Measurements from ENCODE around the gene CLEC1A. TPM values are rescaled to one million over a fixed set of nuclear protein-coding genes. Genes with fewer than 3 reads are reported as not detected.

CLEC1A gene
- total RNA-seq, result 1 to 10 TPM; 3.7 to 5.1 TPM

DNA sequence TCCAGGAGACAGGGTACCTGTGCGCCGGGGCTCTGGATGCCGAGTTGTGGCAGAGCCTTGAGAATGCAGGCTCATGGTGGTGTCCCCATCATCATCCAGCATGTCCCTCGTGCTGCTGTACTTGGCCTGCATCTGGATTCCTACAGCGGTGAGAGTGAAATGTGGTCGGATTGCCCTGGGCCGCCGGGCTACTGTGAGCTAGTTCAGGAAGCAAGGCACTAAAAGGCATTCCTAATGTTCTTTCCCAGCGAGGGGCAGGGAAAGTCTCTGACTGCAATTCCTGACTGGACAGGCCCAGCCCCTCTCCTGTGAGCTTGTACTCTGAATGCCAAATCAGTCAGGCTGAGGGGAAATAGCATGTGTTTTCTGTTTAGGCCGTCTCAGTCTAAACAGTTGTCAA, at the start of gene CLEC1A:
Gene CLEC1A, minus strand, starts transcription at position 195 of the 400 bp plus-strand sequence. Its CDS starts 63 bp downstream, at position 132.
- Histone ChIP-seq H3K4me1 (ENCODE audit: control insufficient read depth in 1 of 2, low read depth in 2 of 2) (peaks cover 5 to 11% of the 10 kb centered on the region in 2 donors), H3K9me3 (no peaks in the 10 kb centered on the region), H3K27ac (no peak within 1 kb of the TSS), H3K36me3 (no peaks in the 10 kb centered on the region), H3K4me3 (no peak within 1 kb of the TSS), H3K27me3 (replicated peaks; ENCODE audit: insufficient read depth) (no peaks in the 10 kb centered on the region)
- DNase-seq (ENCODE audit: low spot score), result no peak
- no peak for ATAC-seq (ENCODE audit: insufficient number of reproducible peaks, low FRiP score, low read depth)
- no peak for TF ChIP-seq CTCF (IDR thresholded peaks at IDR 0.05)

DNA sequence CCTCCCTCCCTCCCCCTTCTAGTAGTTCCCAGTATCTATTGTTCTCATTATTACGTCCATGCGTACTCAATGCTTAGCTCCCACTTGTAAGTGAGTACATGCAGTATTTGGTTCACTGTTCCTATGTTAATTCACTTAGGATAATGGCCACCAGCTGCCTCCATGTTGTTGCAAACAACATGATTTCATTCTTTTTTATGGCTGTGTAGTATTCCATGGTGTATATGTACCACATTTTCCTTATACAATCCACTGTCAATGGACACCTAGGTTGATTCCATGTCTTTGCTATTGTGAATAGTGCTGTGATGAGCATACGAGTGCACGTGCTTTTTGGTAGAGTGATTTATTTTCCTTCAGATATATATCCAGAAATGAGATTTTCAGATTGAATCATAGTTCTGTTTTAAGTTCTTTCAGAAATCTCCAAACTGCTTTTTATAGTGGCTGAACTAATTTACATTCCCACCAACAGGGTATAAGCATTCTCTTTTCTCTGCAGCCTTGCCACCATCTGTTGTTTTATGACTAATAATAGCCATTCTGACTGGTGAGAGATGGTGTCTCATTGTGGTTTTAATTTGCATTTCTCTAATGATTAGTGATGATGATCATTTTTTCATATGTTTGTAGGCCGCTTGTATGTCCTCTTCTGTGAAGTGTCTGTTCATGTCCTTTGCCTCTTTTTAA, 49.1 kb upstream of the CLEC1A start:
- Histone ChIP-seq H3K4me1 (ENCODE audit: control insufficient read depth in 1 of 2, low read depth in 2 of 2) (peaks cover 0 to 1% of the 10 kb centered on the region in 2 donors), H3K9me3 (no peaks in the 10 kb centered on the region), H3K4me3 (no peak overlapping the region), H3K36me3 (no peaks in the 10 kb centered on the region), H3K27me3 (replicated peaks; ENCODE audit: insufficient read depth) (no peaks in the 10 kb centered on the region), H3K27ac (no peak overlapping the region)
- DNase-seq (ENCODE audit: low spot score), result no peak
- no peak for TF ChIP-seq CTCF (IDR thresholded peaks at IDR 0.05)
- ATAC-seq (ENCODE audit: insufficient number of reproducible peaks, low FRiP score, low read depth), result no peak

GRCh38 chr12:10142976-10143589, 44.3 kb upstream of the CLEC1A start:
- no peak for TF ChIP-seq CTCF (IDR thresholded peaks at IDR 0.05)
- no peaks in the 10 kb centered on the region for H3K4me1 ChIP-seq (ENCODE audit: control insufficient read depth in 1 of 2, low read depth in 2 of 2)
- H3K27ac ChIP-seq, result no peak overlapping the region
- ATAC-seq (ENCODE audit: insufficient number of reproducible peaks, low FRiP score, low read depth) (no peak), DNase-seq (ENCODE audit: low spot score) (no peak)
- no peaks in the 10 kb centered on the region for H3K36me3 ChIP-seq
- H3K9me3 ChIP-seq, result no peaks in the 10 kb centered on the region
- no peaks in the 10 kb centered on the region for H3K27me3 ChIP-seq (replicated peaks; ENCODE audit: insufficient read depth)
- no peak overlapping the region for H3K4me3 ChIP-seq

GRCh38 chr12:10140001-10140400, 41.2 kb upstream of the CLEC1A start:
- Histone ChIP-seq H3K9me3 (no peaks in the 10 kb centered on the region), H3K27ac (no peak overlapping the region), H3K36me3 (no peaks in the 10 kb centered on the region), H3K4me3 (no peak overlapping the region), H3K4me1 (ENCODE audit: control insufficient read depth in 1 of 2, low read depth in 2 of 2) (no peaks in the 10 kb centered on the region), H3K27me3 (replicated peaks; ENCODE audit: insufficient read depth) (no peaks in the 10 kb centered on the region)
- no peak for DNase-seq (ENCODE audit: low spot score)
- no peak for ATAC-seq (ENCODE audit: insufficient number of reproducible peaks, low FRiP score, low read depth)
- TF ChIP-seq CTCF (IDR thresholded peaks at IDR 0.05), result no peak

DNA sequence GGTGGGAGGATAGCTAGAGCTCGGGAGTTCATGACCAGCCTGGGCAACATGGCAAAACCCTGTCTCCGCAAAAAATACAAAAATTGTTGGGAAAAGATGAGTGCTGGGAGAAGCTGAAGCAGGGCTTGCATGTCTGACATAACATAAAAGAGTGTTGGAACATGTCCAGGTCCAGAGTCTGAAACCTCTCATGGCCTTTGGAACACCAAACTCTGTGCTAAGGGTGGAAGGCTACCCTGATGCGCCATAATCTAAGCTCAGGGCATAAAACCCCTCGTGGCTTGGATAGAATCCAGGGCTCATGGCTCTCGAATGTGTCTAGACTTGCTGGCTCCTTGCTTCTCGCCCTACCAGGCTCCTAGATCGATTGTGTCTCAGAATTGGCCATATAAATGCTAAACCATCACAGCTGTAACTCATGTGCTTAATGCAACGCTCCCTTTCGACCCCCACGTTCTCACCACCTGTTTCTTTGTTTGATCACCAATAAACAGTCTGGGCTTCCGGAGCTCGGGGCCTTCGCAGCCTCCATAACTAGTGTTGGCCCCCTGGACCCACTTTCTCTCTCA, 37.9 kb upstream of the CLEC1A start:
- H3K4me3 ChIP-seq, result no peak overlapping the region
- H3K4me1 ChIP-seq (ENCODE audit: control insufficient read depth in 1 of 2, low read depth in 2 of 2), result no peaks in the 10 kb centered on the region
- H3K36me3 ChIP-seq, result no peaks in the 10 kb centered on the region
- H3K27ac ChIP-seq, result no peak overlapping the region
- DNase-seq (ENCODE audit: low spot score) (no peak), ATAC-seq (ENCODE audit: insufficient number of reproducible peaks, low FRiP score, low read depth) (no peak)
- no peak for TF ChIP-seq CTCF (IDR thresholded peaks at IDR 0.05)
- no peaks in the 10 kb centered on the region for H3K9me3 ChIP-seq
- H3K27me3 ChIP-seq (replicated peaks; ENCODE audit: insufficient read depth), result no peaks in the 10 kb centered on the region
